GM21825 (cell line): ENCODE data around the gene SAA4.
"Not testable (repeated sequence)": the region's sequence is repeated elsewhere in the genome, so short reads cannot be mapped to it uniquely, and the experiment has no call there.

Experiments
- ATAC-seq: cut with Tn5 transposase; IDR thresholded peaks from one replicate; pipeline ENCODE4 v1.9.1; 2021; ENCODE audit warnings: mild to moderate bottlenecking, moderate library complexity; ENCODE audit not compliant: unreplicated experiment

SAA4 gene

GRCh38 chr11:18191376-18191775 lies 45.2 kb downstream of the SAA4 start:
- ATAC-seq = no peak

GRCh38 chr11:18189476-18190245 lies 46.9 kb downstream of the SAA4 start:
- not testable (repeated sequence) for ATAC-seq

- ATAC-seq = no peak
These were observed 47.8 kb downstream of the SAA4 start for GRCh38 chr11:18188796-18189195.
